ENCODE measurements around the gene C1GALT1.

DNA sequence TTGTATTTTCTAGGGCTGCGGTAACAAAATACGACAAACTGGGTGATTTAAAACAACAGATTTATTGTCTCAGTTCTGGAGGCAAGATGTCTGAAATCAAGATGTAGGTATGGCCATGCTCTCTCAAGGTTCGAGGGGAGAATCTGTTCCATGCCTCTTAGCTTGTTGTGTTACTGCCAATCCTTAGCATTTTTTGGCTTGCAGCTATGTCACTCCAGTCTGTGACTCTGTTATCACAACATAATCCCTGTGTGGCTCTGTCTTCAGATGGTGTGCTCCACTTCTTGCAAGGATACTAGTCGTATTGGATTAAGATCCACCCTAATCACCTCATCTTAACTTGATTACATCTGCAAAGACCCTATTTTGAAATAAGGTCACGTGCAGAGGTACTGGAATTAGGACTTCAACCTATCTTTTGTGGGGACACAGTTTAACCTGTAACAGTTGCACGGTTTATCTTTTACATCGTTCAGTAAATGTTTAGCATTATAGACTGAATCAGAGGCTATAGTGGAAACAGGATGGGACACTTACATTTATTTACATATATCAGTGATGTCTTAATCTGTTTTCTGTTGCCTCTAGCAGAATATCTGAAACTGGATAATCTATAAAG is 3.1 kb downstream of the C1GALT1 start:
- TF ChIP-seq, protein P1, sequence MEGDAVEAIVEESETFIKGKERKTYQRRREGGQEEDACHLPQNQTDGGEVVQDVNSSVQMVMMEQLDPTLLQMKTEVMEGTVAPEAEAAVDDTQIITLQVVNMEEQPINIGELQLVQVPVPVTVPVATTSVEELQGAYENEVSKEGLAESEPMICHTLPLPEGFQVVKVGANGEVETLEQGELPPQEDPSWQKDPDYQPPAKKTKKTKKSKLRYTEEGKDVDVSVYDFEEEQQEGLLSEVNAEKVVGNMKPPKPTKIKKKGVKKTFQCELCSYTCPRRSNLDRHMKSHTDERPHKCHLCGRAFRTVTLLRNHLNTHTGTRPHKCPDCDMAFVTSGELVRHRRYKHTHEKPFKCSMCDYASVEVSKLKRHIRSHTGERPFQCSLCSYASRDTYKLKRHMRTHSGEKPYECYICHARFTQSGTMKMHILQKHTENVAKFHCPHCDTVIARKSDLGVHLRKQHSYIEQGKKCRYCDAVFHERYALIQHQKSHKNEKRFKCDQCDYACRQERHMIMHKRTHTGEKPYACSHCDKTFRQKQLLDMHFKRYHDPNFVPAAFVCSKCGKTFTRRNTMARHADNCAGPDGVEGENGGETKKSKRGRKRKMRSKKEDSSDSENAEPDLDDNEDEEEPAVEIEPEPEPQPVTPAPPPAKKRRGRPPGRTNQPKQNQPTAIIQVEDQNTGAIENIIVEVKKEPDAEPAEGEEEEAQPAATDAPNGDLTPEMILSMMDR (conservative IDR thresholded peaks at IDR 0.05; ENCODE audit: low read depth in 2 of 2), result no peak
- no peak for TF ChIP-seq POLR2AphosphoS5 (IDR thresholded peaks at IDR 0.05; ENCODE audit: low read depth)
- TF ChIP-seq EZH2 (IDR thresholded peaks at IDR 0.05; ENCODE audit: low read depth, unreplicated experiment), result no peak
- no peak for TF ChIP-seq EZH2phosphoT487 (IDR thresholded peaks at IDR 0.05; ENCODE audit: unreplicated experiment)
- no peak for TF ChIP-seq NANOG (IDR thresholded peaks at IDR 0.05; ENCODE audit: borderline replicate concordance)
- TF ChIP-seq ZNF114 (CRISPR knock-in tag; IDR thresholded peaks at IDR 0.05), result no peak
- TF ChIP-seq ZNF462 (CRISPR knock-in tag; IDR thresholded peaks at IDR 0.05), result no peak
- TF ChIP-seq, protein P2, sequence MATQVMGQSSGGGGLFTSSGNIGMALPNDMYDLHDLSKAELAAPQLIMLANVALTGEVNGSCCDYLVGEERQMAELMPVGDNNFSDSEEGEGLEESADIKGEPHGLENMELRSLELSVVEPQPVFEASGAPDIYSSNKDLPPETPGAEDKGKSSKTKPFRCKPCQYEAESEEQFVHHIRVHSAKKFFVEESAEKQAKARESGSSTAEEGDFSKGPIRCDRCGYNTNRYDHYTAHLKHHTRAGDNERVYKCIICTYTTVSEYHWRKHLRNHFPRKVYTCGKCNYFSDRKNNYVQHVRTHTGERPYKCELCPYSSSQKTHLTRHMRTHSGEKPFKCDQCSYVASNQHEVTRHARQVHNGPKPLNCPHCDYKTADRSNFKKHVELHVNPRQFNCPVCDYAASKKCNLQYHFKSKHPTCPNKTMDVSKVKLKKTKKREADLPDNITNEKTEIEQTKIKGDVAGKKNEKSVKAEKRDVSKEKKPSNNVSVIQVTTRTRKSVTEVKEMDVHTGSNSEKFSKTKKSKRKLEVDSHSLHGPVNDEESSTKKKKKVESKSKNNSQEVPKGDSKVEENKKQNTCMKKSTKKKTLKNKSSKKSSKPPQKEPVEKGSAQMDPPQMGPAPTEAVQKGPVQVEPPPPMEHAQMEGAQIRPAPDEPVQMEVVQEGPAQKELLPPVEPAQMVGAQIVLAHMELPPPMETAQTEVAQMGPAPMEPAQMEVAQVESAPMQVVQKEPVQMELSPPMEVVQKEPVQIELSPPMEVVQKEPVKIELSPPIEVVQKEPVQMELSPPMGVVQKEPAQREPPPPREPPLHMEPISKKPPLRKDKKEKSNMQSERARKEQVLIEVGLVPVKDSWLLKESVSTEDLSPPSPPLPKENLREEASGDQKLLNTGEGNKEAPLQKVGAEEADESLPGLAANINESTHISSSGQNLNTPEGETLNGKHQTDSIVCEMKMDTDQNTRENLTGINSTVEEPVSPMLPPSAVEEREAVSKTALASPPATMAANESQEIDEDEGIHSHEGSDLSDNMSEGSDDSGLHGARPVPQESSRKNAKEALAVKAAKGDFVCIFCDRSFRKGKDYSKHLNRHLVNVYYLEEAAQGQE (IDR thresholded peaks at IDR 0.05; ENCODE audit: unreplicated experiment), result no peak
